ENCODE data around the gene FOSB.
A peak's percentile ranks its signal among the peaks of the same experiment; 100 is the strongest.

FOSB gene

GRCh38 chr19:45442778-45443461 lies 24.9 kb upstream of the FOSB start:
- DNase-seq (ENCODE audit: low spot score): no peak

GRCh38 chr19:45443462-45444317 lies 24.1 kb upstream of the FOSB start:
- peak; percentile 93 for DNase-seq (ENCODE audit: low spot score)

DNA sequence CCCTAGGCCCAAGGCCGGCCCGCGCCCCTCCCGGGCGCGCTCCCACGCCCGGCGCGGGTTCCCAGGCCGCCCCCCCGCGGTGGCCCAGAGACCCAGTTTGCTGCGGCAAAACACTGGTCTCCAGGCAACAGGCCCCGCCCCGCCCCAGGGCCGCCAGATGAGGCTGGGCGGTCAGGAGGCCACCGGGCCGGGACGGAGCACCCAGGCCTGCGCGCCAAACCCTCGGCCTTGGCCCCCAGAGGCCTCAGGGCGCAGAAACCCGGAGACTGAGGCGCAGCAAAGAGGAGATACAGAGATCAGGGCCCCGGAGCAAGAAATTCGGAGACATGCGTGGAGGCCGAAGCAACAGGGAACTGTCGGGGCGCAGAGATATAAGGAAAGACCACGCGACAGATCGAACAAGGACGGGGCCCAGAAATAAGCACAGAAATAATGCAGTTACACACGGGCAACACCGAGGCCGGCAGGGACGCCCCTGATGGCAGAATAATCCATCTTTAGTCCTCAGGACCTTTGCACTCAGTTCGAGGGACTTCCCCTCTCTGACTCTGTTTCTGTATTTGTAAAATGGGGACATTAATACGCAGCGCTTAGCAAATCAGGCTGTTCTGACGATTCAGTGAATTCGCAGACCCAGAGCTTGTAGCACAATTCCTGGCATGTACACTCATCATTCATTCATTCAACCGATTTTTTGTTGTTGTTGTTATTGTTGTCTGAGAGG lies 23.3 kb upstream of the FOSB start:
- DNase-seq (ENCODE audit: low spot score): peak; percentile 82

GRCh38 chr19:45445139-45445538 lies 22.7 kb upstream of the FOSB start:
- DNase-seq (ENCODE audit: low spot score): no peak

DNA sequence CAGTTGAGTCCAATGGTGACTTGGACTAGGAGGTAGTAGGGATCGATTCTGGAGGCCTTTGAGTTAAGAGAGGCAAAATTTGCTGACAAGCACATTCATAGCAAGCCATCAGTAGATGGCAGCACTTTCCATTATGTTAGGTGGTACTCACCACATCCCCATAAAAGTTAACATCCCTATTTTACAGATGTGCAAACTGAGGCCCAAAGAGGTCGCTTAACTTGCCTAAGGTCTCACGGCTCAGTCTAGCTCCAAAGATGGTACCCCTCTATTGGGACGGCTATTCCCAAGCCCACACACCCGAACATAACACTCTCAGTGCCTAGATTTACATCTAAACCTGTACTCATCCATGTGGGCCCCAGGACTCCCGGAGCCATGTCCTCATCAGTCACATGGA lies 21.5 kb upstream of the FOSB start:
- no peak for DNase-seq (ENCODE audit: low spot score)

- no peak for DNase-seq (ENCODE audit: low spot score)
Observed at GRCh38 chr19:45446944-45447343, 20.9 kb upstream of the FOSB start.

GRCh38 chr19:45448425-45448756 lies 19.4 kb upstream of the FOSB start:
- no peak for DNase-seq (ENCODE audit: low spot score)

- DNase-seq (ENCODE audit: low spot score): no peak
Observed at GRCh38 chr19:45448887-45449299, 18.9 kb upstream of the FOSB start.

DNA sequence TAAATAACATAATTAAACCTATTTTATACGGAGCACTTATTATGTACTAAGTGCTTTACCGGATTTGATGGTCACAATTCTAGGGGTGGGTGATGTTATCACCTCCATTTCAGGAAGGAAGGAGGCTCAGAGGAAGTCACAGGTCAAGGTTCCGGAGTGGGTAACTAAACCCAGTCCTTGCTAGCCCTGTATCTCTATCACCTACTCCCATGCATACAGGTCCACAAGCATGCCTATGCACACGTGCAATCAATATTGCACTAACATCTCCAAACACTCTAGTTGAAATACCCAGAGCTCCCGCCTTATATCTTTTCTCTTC lies 17.8 kb upstream of the FOSB start:
- DNase-seq (ENCODE audit: low spot score): no peak

DNA sequence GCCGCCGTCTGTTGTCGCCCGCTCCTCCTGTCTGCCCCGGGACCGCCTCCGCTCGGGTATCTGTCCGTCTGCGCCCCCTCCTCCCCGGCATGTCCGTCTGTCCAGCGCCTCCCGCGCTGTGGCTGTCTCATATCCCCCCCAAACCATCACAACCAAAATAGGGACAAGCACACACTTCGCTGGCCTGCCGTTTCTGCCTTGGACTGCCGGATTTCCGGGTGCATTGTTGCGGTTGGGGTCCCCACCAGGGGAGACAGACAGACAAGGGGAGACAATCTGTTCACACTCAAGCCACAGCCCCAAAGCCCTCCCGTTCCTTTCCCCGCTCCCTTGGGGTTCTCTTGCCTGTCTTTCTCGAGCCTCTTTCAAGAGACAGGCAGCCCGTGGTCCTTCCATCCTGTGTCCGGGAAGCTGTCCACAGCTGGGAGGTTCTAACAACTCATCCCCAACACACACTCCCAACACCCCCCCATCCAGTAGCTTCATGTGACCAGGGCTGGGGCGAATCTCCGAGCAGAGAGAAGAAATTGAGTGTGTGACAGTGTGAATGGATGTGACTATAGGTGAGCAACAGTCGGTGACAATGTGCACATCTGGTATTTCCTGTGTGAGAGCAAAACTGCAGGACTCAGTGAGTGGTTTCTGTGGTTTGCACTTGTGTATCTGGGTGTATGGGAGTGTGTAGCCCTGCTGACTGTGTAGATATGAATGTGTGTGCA lies 16.5 kb upstream of the FOSB start:
- no peak for DNase-seq (ENCODE audit: low spot score)

DNA sequence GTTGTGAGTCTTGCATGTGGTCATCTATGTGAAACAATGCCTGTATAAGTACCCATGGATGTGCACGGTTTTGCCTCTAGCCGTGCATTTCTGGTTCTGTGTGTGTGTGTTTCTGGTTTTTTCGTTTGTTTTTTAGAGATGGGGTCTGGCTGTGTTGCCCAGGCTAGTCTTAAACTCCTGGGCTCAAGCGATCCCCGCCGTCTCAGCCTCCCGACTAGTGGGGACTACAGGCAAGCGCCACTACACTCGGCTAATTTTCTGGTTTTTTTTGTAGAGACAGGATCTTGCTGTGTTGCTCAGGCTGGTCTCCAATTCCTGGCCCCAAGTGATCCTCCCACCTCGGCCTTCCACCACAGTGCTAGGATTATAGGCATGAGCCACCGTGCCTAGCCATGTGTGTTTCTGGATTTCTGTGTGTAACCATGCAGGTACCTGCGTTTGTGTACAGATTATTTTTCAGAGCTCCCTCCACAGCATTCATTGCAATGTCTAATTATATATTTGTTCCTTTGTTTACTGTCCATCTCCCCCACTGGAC lies 15.9 kb upstream of the FOSB start:
- DNase-seq (ENCODE audit: low spot score): no peak

DNA sequence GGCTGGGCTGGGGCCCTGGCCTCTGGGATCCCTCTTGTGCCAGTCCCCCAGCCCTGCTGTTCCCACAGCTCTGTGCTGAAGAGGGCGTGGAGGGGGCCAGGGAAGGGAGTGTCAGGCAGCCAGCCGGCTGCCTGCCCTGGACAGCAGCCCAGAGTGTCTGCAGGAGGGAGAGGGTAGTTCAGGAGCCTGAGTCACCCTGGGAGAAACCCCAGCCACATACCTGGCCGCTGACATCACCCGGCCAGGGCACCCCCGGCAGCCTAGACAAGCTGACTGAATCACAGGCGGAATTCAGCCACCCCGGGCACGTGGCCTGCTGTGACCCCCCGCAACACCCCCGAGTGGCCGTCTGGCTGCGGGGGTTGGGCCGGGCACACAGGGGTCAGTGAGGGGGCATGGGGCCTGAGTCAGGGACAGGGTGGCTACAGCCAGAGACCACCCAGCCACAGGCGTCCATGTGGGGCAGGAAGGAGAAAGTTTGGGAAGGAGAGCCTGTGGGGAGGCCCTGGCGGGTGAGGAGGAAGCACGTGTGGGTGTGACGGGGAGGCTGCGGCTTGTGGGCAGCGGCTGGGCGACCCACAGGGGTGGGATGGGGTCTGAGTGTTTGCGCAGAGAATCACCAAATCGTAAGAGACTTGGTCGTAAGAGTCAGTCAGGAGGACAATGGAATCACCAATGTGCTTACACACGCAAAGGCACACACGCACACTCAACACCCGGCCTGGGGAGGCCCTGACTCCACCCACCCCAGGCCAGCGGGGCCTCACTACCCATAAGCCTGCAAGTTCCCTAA lies 11.9 kb upstream of the FOSB start:
- DNase-seq (ENCODE audit: low spot score): peak; percentile 89

DNA sequence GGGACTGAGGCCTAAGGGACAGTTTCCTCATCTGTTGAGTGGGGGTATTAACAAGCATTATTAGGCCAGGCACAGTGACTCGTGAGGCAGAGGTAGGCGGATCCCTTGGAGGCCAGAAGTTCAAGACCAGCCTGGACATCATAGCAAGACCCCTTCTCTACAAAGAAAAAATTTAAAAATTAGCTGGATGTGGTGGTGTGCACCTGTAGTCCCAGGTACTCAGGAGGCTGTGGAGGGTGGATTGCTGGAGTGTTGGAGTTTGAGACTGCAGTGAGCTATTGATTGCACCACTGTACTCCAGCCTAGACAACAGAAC lies 11.3 kb upstream of the FOSB start:
- no peak for DNase-seq (ENCODE audit: low spot score)

DNA sequence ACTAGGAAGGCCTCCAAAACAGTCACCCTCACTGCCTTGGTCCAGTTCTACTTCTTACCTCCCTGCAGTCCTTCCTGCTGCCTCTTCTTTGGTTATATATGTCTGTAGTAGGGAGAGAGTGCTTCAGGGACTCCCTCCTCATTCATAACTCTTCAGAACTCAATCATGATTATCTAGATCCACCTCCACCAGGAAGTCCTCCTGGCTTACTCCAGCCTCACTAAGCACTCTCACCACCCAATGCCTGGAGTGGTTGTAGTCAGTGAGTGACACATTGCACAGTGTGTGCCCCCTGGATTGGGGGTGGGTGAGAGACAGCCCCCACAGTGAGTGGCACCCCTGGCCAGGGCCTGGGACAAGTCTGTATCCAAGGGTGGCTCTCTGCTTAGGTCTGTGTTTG lies 10.0 kb upstream of the FOSB start:
- no peak for DNase-seq (ENCODE audit: low spot score)

GRCh38 chr19:45460807-45461347 lies 6.9 kb upstream of the FOSB start:
- DNase-seq (ENCODE audit: low spot score): no peak

DNA sequence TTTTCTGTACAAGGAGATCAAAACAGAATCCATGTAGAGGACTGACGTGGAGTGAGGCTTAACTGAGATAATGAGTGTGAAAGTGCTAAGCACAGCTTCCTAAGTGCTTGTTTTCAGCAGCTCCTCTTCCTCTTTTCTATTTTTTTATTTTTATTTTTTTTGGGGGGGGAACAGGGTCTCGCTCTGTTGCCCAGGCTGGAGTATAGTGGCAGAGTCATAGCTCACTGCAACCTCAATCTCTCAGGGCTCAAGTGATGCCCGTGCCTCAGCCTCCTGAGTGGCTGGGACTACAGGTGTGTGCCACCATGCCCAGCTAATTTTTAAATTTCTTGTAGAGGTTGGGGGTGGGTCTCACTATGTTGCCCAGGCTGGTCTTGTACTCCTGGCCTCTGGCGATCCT lies 5.6 kb upstream of the FOSB start:
- DNase-seq (ENCODE audit: low spot score): no peak

DNA sequence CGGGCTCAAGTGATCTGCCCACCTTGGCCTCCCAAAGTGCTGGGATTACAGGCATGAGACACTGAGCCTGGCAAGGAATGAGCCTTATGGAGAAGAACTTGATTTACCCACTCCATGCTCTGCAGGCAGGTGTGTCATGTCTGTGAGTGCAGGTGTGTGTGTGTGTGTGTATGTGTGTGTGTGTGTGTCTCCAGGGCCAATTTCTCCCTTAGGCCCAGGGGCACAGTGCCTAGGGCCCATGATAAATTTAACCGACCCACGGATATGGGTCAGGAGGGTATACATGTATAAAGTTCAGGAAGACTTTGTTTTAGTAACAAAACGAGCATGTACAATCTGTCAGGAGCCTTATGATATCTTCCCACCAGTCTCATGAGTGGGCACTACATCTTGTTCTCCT lies 4.6 kb upstream of the FOSB start:
- no peak for DNase-seq (ENCODE audit: low spot score)

GRCh38 chr19:45464274-45464673 lies 3.5 kb upstream of the FOSB start:
- DNase-seq (ENCODE audit: low spot score): no peak

GRCh38 chr19:45464852-45465441 lies 2.8 kb upstream of the FOSB start:
- no peak for DNase-seq (ENCODE audit: low spot score)

DNA sequence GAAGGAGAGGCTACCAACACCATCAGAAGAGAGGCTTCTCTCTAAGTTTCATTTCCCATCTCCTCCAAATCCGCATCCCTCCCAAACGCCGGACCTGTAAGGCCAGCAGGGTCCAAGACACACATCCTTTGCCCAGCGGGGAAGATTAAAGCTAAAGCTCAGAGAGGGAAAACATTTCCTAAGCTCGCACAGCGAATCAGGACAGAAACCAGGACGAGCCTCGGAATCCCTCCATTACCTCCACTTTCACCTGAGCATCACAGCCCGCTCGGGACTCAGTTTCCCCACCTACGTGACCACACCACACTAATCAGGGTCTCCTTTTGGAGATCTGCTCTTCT lies 711 bp upstream of the FOSB start:
- no peak for DNase-seq (ENCODE audit: low spot score)

DNA sequence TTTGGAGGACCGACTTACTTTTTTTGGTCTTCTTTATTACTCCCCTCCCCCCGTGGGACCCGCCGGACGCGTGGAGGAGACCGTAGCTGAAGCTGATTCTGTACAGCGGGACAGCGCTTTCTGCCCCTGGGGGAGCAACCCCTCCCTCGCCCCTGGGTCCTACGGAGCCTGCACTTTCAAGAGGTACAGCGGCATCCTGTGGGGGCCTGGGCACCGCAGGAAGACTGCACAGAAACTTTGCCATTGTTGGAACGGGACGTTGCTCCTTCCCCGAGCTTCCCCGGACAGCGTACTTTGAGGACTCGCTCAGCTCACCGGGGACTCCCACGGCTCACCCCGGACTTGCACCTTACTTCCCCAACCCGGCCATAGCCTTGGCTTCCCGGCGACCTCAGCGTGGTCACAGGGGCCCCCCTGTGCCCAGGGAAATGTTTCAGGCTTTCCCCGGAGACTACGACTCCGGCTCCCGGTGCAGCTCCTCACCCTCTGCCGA lies 409 bp downstream of the FOSB start:
- DNase-seq (ENCODE audit: low spot score): no peak
